SIG-M5 treated with dmso at 0.1 percent for 504 hours (cell line): Measurements from ENCODE around the gene REV1.
A peak's percentile ranks its signal among the peaks of the same experiment; 100 is the strongest.
"Not testable (repeated sequence)": the region's sequence is repeated elsewhere in the genome, so short reads cannot be mapped to it uniquely, and the experiment has no call there.

Experiments used
- DNase-seq: peaks from one replicate; lab custom pipeline; 2025; ENCODE audit not compliant: unreplicated experiment; lab: John Stamatoyannopoulos, UW

The REV1 gene

DNA sequence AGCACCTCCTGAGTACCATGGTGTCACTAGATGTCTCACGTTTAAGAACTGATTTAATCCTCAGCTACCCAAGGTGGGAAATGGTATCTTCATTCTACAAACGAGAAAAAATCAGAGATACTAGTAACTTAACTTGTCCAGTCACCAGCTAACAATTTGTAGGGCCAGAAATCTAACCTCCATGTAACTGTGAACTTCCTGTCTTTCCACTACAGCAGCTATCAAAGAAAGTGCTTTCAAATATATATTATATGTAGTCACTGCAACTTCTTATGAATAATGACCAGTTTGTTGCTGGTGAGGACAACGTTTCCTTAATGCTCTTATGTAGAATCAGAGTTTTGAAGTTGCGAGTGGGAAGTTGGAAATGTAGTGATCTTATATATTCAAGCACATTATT is 1.9 kb downstream of the REV1 start:
- no peak for DNase-seq

DNA sequence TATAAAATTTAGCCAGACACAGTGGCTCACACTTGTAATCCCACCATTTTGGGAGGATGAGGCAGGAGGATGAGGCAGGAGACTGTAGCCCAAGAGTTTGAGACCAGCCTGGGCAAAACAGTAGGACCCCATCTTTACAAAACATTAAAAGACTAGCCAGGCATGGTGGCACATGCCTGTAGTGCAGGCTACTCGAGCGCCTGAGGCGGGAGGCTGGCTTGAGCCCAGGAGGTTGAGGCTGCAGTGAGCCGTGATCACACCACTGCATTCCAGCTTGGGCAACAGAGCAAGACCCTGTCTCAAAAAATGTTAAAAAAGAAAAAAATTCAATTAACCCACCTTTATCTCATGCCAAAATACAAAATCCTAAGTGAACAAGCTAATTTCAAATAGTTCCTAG is 4.0 kb downstream of the REV1 start:
- no peak for DNase-seq

DNA sequence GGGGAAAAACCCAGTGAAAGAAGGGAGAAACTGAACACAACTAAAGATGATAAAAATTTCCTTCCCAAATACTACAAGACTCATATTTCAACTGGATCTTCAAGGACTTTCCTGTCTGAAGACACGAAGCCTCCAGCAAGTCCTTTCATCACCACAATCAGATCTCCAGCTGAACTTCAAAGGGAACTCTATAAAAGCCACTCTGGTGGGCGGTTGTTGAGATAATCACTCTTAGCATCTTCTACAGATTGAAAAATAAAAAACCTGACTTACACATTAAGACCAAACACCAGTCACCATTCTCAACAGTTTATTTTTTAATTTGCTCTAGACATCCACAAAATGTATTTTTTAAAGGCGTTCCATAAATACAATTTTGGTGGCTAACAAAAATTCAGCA is 4.4 kb downstream of the REV1 start:
- DNase-seq: no peak

DNA sequence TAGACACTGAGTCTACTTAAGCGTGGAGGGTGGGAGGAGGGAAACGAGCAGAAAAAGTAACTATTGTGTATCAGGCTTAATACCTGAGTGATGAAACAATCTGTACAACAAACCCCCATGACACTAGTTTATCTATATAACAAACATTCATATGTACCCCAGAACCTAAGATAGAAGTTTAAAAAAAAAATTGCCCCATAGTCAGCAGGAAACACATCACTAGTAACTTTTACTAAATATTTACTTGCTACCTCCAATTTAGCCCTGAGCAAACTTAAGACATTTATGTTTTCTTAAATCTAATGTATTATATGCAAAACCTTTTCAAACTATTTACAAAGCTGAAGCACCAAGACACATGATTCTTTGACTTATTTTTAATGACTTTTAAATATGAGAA is 5.6 kb downstream of the REV1 start:
- DNase-seq: no peak

DNA sequence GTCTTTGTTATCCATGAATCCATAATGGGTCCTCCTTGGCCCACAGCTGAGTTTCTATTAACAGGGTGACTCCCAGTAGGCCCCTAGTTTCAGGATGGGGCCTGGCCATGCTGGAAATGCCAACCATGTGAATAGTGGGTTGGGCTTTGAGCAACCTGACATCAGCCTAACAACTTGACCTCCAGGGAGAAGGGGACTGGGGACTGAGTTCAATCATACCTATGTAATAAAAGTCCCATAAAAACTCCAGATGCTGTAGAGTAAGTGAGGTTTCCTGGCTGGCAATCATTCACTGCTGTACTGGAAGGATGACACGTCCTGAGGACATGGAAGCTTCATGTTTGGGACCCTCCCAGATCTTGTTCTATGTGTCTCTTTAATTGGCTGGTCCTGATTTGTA is 7.9 kb downstream of the REV1 start:
- DNase-seq: no peak

DNA sequence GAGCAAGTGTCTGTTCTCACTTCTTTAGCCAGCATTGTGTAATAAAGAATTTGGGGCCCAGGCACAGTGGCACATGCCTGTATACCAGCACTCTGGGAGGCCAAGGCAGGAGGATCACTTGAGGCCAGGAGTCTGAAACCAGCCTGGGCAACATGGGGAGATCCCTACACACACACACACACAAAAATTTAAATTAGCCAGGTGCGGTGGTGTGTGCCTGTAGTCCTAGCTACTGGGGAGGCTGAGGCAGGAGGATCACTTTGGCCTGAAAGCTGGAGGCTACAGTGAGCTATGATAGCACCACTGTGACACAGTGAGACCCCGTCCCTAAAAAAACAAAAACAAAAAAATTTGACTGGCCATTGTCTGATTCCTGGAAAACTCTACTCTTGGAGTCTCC is 8.3 kb downstream of the REV1 start:
- DNase-seq: peak; percentile 39

DNA sequence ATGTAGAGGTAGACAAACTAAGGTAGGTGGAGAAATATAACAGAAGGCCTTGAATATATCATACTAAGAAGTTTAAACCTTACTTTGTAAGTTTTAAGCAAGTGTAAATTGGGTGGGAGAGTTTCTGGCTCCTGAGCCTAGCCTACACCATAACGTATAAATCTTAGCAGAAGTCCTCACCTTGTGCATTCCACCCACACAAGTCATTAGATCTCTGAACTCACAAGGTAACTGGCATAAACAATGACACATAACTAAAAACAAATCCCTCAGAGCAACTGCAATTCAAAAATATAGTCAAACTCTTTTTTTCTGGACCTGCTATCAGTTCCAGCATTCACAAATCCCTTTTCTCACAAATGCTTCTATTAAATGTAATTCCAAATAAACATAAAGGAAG is 9.4 kb downstream of the REV1 start:
- no peak for DNase-seq

DNA sequence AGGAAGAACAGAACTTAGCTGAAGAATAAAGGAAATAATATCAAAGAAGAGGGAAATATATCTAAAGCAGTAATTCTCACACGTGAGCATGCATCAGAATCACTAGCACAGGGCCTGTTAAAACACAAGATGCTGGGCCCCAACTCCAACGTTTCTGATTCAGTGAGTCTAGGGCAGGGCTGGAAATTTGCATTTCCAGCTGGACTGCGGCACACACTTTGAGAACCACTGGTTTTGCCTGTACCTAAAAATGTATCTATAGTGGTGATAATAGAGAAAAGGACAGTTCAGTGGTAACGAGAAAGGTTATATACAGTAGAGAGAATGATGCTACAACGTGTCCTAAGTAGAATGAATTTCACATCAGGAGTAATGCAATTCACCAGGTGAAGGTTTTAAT is 11.2 kb downstream of the REV1 start:
- no peak for DNase-seq

DNA sequence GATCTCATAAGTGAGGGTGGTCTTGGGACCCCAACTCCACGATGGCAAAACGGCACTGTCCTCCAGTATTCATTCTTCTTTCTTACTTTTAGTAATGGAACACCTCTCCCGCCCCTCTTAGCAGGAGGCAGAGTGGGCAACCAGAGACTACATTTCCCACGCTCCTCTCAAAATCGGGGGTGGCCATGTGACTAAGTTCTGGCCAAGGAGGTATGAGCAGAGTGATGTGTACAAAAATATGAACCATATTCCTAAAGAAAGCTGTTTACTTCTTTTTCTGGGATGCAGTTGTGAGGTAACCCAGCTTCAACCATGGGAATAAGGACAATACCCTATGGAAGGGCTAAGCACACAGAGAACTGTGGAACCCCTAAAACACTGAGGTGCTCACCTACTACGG is 12.8 kb downstream of the REV1 start:
- no peak for DNase-seq

DNA sequence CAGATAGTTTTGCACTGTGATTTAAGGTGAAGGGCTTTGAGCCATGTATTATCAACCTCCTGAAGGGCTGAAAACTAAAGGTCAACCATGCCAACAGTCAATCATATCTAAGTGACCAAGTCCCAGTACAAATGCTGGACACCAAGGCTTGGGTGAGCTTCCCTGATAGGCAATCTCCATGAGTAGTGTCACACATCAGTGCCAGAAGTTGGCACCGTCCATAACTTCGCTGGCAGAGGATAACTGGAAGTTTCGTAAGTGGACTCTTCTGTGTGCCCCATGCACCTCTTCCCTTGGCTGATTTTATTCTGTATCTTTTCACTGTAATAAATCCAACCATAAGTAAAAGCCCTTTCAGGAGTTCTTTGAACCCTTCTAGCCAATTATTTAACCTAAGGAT is 13.2 kb downstream of the REV1 start:
- DNase-seq: no peak

DNA sequence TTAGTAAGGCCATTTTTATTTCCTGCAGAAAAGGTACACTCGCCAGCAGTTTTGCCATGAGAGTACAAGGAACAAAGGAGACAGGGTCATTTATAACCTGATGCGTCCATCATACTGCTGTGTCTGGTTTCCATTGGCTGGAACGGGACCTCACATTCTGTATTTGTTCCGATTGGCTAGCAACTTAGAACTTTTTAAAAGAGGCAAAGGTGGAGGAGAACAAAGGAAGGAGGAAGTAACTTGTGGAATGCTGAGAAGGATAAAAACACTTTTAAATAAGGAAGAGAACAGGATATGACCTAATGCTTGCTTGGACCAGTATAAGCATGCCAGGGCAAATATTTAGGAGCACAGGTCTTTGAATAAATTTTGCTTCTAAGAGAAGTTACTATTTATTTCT is 14.7 kb downstream of the REV1 start:
- not testable (repeated sequence) for DNase-seq

DNA sequence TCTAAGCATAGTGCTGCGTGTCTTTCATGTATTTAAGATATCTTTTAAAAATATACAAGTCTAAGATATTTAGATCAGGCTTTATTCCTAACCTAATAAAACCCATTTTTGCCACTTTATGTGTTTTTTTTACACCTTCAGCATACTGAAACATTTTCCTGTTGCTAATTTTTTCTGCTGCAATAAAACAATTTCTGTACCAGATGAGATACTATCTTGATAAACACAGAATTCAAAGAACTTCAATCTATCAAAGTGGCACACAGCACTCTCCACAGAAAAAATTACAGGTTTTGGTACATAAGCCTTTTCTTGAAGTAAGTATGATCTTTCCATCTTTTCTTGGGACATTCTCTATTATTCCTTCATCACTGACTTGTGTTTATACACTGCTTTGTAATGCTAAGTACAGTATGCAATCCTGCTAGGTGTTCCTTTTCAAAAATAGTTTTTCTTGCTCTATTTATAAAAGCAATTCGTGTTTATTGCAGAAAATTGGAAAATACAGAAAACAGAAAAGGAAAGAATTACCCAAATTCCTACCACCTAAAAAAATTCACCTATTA is 16.2 kb downstream of the REV1 start:
- no peak for DNase-seq

DNA sequence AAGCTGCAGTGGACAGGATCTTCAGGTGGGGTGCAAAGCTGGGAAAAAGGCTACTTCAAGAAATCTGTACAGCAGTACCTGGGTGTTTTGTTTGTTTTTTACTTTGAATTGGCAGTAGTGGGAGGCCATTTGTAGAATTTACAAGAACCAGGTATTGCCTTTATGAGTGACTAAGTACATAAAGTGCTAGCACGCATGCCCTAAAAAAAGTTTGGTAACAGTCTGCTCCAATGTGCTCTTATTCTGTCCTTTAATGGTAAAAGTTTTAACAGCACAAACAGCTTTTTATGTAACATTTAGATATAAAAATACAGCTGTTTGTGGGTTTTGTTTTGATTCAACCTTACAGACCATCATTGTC is 17.2 kb downstream of the REV1 start:
- DNase-seq: no peak

DNA sequence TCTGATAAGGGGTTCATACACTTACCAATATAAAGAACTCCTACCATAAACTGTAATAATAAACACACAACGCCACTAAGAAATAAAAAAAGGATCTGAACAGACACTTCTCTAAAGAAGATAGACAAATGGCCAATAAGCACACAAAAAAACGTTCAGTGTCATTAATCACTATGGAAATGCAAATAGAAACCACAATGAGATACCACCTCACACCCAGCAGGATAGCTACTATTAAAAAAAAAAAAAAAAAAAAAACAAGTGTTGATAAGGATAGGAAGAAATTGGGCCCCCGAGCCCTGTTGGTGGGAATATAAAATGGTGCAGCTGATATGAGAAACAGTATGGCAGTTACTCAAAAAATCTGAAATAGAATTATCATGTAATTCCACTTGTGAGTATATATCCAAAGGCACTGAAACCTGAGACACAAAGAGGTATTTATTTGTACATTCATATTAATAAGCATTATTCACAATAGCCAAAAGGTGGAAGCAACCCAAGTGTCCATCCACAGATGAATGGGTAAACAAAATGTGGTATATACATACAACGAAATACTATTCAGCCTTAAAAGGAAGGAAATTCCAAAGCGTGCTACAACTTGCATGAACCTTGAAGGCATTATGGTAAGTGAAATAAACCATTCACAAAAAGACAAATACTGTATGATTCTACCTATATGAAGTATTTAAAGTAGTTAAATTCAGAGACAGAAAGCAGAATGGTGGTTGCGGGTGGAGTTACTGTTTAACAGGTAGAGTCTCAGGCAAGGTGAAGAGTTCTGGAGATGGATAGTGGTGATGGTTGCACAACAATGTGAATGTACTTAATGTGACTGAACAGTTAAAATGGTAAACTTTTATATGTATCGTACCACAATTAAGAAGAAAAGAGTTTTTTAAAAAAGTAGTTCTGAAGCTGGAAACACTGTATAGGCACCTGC is 17.9 kb downstream of the REV1 start:
- no peak for DNase-seq

DNA sequence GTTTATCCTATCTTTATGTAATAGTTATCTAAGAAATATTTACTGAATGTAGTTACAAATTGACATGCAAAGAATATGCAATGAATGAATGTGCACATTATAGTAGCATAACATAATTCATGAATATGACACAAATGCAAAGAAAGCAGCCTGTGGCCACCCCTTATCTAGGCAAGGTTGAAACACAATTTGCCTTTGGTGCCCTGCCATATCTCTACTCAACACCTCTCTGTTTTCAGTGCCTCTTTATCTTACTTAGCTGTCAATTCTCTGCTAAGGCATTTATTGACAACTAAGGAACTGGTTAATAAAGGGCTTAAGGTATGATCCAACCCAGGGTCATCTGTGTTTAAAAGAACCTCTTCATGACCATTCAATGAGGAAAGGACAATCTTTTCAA is 18.9 kb downstream of the REV1 start:
- no peak for DNase-seq

DNA sequence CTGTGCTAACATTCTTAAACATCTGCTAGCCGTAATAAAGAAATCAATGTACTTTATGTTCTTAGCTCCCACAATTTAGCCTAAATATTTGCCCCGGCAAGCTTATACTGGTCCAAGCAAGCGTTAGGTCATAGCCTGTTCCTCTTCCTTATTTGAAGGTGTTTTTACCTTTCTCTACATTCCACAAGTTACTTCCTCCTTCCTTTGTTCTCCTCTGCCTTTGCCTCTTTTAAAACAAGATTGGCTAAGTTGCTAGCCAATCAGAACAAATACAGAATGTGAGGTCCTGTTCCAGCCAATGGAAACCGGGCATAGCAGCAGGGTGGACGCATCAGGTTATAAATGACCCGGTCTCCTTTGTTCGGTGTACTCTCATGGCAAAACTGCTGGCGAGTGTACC is 19.4 kb downstream of the REV1 start:
- not testable (repeated sequence) for DNase-seq

DNA sequence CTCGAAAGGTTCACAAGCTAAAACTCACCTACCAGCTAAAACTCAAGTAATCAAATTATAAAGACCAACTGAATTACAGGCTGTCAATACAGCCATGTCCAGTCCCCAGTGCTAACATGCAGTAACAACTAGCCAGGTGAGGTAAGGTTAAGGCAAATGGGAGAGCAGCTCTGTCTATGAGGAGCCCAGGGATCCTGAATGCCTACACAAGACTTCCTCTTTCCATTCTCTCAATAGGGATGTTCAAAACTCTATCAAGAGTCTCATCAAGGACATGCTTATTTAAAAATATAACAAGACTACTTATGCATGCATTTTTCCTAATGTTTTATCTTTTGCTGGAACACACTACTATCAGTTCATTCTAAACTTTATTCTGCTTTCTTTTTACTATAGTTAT is 20.4 kb downstream of the REV1 start:
- DNase-seq: no peak

DNA sequence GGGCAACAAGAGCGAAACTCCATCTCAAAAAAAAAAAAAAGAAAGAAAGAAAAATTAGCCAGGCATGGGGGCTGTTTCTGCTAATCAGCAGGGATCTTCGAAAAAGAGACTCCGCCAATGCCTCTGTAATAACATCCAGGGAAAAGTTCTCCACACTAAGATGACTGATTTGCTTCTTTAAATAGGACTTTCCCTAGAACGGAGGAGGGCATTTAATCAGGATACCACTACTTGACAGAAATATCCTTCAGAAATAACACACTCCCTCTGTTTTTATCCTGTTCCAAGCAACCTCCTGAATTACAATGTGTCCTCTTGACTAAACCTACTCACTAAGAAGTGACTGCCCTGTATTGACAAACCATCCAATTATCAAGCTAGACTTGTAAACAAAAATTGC is 21.7 kb downstream of the REV1 start:
- no peak for DNase-seq

DNA sequence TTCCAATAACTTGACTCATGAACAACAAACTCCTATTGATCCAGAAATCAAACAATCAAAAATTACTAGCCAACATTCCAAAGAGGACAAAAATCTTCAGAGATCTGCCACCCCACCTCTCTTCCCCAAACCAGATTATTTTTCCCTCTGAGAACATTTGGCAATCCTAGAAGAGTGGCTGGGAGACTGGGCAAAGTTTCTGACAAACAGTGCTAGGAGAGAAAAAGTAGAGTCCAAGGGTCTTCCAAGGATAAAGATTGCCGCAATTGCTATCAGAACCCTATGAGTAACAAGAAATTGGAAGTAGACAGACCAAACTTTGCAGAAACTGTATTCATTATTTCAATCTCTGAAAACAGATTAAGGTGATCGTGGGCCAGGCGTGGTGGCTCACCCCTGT is 22.4 kb downstream of the REV1 start:
- DNase-seq: no peak

DNA sequence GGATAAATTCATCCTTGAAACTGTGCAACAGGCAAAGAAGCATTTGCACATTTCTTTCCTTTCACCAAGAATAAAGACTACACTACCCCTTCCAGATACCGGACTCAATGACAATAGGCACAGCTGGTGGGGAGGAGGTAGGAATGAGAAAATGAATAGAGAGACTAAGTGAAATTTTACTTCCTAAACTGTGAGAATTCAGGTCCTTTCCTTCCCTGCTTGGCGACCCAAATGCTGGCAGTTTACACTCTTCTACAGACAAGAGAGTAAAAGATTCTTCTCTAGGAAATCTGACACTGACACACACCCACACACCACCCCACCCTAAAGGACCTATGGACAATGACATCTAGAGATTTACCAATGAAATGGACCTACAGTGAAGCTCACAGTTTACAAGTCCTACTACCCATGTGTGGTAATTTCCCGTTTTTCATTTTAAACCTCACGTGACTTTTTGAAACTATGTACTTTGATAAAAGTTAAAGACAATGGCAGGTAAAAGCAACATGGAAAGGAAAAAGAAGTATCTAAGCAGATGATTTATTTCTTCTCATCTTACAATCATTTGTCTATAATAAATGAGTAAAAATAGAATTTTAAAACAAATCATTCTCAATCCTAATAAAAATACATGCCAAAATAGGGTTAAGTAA is 27.9 kb downstream of the REV1 start:
- DNase-seq: no peak

DNA sequence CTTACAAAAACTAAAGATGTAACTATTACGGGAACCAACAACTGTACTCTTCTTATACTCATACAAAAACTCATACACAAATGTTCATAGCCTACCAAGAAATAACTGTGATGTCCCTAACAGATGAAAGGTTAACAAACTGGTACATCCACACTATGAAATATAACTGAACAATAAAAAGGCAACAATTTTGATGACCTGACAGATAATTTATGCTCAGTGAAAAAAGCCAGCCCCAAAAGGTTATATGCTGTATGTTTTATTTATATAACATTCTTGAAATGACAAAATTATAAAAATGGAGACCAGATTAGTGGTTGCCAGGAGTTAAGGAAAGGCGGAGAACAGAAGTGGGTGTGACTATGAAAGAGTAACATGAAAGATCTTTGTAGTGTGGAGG is 31.3 kb downstream of the REV1 start:
- no peak for DNase-seq

DNA sequence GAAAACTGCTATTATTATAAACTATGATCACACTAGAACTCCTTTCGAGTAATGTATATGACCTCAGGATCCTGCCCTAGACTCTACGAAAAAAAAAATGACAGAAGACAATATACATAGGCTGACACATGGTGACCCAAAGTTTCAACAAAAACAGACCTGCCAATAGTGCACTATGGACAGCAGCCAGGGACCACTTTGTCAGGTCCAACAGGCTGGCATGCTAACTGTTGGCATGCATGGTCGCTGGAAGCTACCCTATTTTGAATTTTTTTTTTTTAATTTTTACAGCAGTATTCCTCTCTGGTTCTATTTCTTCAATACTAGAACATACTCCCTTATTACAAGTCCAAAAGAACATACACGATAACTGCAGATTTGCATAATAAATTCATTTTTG is 38.1 kb downstream of the REV1 start:
- no peak for DNase-seq
